H1 (cell line): Measurements from ENCODE around the gene REPIN1. TPM values are rescaled to one million over a fixed set of nuclear protein-coding genes. Genes with fewer than 3 reads are reported as not detected.

ENCODE experiments used
- CTCF ChIA-PET: fragments of 300-600 bp; sonication (Branson Sonifier 250); formaldehyde crosslinking; loops from one replicate; lab custom pipeline; 2021; ENCODE audit not compliant: partially characterized antibody; lab: Charles Lee
- POLR2A ChIA-PET: fragments of 300-600 bp; sonication (Branson Sonifier 250); formaldehyde crosslinking; loops from one replicate; lab custom pipeline; 2021; ENCODE audit warnings: inconsistent platforms; ENCODE audit not compliant: partially characterized antibody; lab: Charles Lee
- DNase-seq, 2 experiments: peaks; one replicate each; pipeline versions ENCODE4 v3.0.0 to v3.0.0-alpha.2; 2010 to 2022; ENCODE audit warnings: low spot score in 2 of 2, low read depth in 1 of 2, mixed read lengths in 1 of 2
- FAIRE-seq: peaks from 2 replicates; lab custom pipeline; 2011; peaks lifted over from hg19 to GRCh38; lab: Jason Lieb, UNC
- H2AFZ ChIP-seq: 2 replicates; pipeline ENCODE4 v1.8.1; 2012; ENCODE audit warnings: low read length, inconsistent platforms
- H2AK5ac ChIP-seq: 2 replicates; pipeline ENCODE4 v1.6.1; 2013; ENCODE audit warnings: low read depth, low read length
- H2BK120ac ChIP-seq: replicated peaks from 2 replicates; pipeline ENCODE3; 2013; ENCODE audit warnings: low read depth, low read length, inconsistent platforms
- H2BK12ac ChIP-seq: 2 replicates; pipeline ENCODE4 v1.6.1; 2013; ENCODE audit warnings: low read depth, low read length
- H2BK15ac ChIP-seq: 2 replicates; pipeline ENCODE4 v1.6.1; 2013; ENCODE audit warnings: low read length
- H2BK20ac ChIP-seq: 2 replicates; pipeline ENCODE4 v1.6.1; 2013; ENCODE audit warnings: low read length
- H2BK5ac ChIP-seq: 2 replicates; pipeline ENCODE4 v1.6.1; 2013; ENCODE audit warnings: low read depth, low read length
- H3K14ac ChIP-seq: 2 replicates; pipeline ENCODE4 v1.6.1; 2013; ENCODE audit warnings: inconsistent platforms; ENCODE audit not compliant: insufficient read length
- H3K18ac ChIP-seq: 2 replicates; pipeline ENCODE4 v1.6.1; 2013; ENCODE audit warnings: low read length; ENCODE audit errors: extremely low read depth
- H3K23ac ChIP-seq: 2 replicates; pipeline ENCODE4 v1.6.1; 2013; ENCODE audit warnings: inconsistent platforms; ENCODE audit not compliant: insufficient read length
- H3K23me2 ChIP-seq: 2 replicates; pipeline ENCODE4 v1.6.1; 2013; ENCODE audit warnings: low read depth, low read length
- H3K27ac ChIP-seq: 2 replicates; pipeline ENCODE4 v1.6.1; 2011; ENCODE audit warnings: low read depth, low read length, inconsistent platforms
- H3K27me3 ChIP-seq, 4 experiments: replicated peaks in 1 of 4; 1 replicate in 1 of 4; 2 replicates in 3 of 4; pipeline versions ENCODE4 v1.6.1 to v1.8.1; 2011 to 2013; ENCODE audit warnings: low read length in 3 of 4, mild to moderate bottlenecking in 3 of 4, inconsistent platforms in 2 of 4, mixed read lengths in 2 of 4, moderate library complexity in 1 of 4; ENCODE audit not compliant: control insufficient read depth in 3 of 4, insufficient read depth in 3 of 4; ENCODE audit errors: extremely low read depth in 1 of 4
- H3K36me3 ChIP-seq, 4 experiments: 2 replicates each; pipeline versions ENCODE4 v1.6.1 to v1.8.1; 2011 to 2013; ENCODE audit warnings: mild to moderate bottlenecking in 4 of 4, low read length in 3 of 4, moderate library complexity in 2 of 4, control low read depth in 1 of 4, inconsistent platforms in 1 of 4; ENCODE audit not compliant: insufficient read depth in 4 of 4, control insufficient read depth in 2 of 4
- H3K4ac ChIP-seq: replicated peaks from 2 replicates; pipeline ENCODE3; 2013; ENCODE audit warnings: low read length, low read depth, mixed read lengths, inconsistent platforms; ENCODE audit not compliant: insufficient read length
- H3K4me1 ChIP-seq, 4 experiments: replicated peaks in 1 of 4; 1 replicate in 1 of 4; 2 replicates in 3 of 4; pipeline versions ENCODE4 v1.6.1 to v1.8.1; 2011 to 2013; ENCODE audit warnings: low read length in 3 of 4, inconsistent platforms in 2 of 4, mixed read lengths in 1 of 4; ENCODE audit not compliant: insufficient read depth in 4 of 4, control insufficient read depth in 3 of 4
- H3K4me2 ChIP-seq, 2 experiments: 2 replicates each; pipeline versions ENCODE4 v1.6.1 to v1.8.1; 2011 to 2013; ENCODE audit warnings: low read depth in 2 of 2, low read length in 2 of 2, control low read depth in 1 of 2, inconsistent platforms in 1 of 2, mild to moderate bottlenecking in 1 of 2; ENCODE audit not compliant: insufficient read depth in 1 of 2
- H3K4me3 ChIP-seq, 4 experiments: fragments of 200-600, 300-600 bp in 1 of 4; sonication (generic), shearing (Covaris generic), sonication (Bioruptor Twin) in 1 of 4; 2 replicates each; pipeline versions ENCODE4 v1.5.1 to v1.8.1; 2011 to 2016; ENCODE audit warnings: low read length in 4 of 4, low read depth in 3 of 4, control low read depth in 2 of 4, inconsistent platforms in 2 of 4, mild to moderate bottlenecking in 2 of 4, mixed read lengths in 1 of 4, moderate library complexity in 1 of 4; ENCODE audit not compliant: insufficient read depth in 2 of 4; ENCODE audit errors: extremely low read depth in 1 of 4
- H3K56ac ChIP-seq: replicated peaks from 2 replicates; pipeline ENCODE3; 2013; ENCODE audit warnings: low read depth, mild to moderate bottlenecking, mixed read lengths, low read length, inconsistent platforms; ENCODE audit not compliant: insufficient read length
- H3K79me1 ChIP-seq: 2 replicates; pipeline ENCODE4 v1.6.1; 2013; ENCODE audit warnings: low read depth, low read length, control low read depth
- H3K79me2 ChIP-seq, 2 experiments: 2 replicates each; pipeline versions ENCODE4 v1.6.1 to v1.8.1; 2012 to 2013; ENCODE audit warnings: low read length in 2 of 2, mild to moderate bottlenecking in 2 of 2, inconsistent platforms in 1 of 2; ENCODE audit not compliant: insufficient read depth in 2 of 2, control insufficient read depth in 1 of 2
- H3K9ac ChIP-seq, 4 experiments: replicated peaks in 1 of 4; 1 replicate in 1 of 4; 2 replicates in 3 of 4; pipeline versions ENCODE4 v1.6.1 to v1.8.1; 2011 to 2013; ENCODE audit warnings: low read depth in 3 of 4, low read length in 3 of 4, control low read depth in 2 of 4, mild to moderate bottlenecking in 2 of 4, moderate library complexity in 2 of 4, inconsistent platforms in 1 of 4; ENCODE audit errors: extremely low read depth in 1 of 4
- H3K9me3 ChIP-seq, 2 experiments: 2 replicates each; pipeline versions ENCODE4 v1.6.1 to v1.8.1; 2012 to 2013; ENCODE audit warnings: mild to moderate bottlenecking in 2 of 2, moderate library complexity in 2 of 2, control low read depth in 1 of 2, inconsistent platforms in 1 of 2, low read depth in 1 of 2, low read length in 1 of 2, mixed read lengths in 1 of 2; ENCODE audit not compliant: insufficient read depth in 2 of 2
- H4K20me1 ChIP-seq, 2 experiments: replicated peaks in 1 of 2; 2 replicates each; pipeline versions ENCODE3 to v1.8.1; 2011 to 2013; ENCODE audit warnings: inconsistent platforms in 2 of 2, low read length in 2 of 2, mild to moderate bottlenecking in 1 of 2; ENCODE audit not compliant: insufficient read depth in 2 of 2, control insufficient read depth in 1 of 2
- H4K5ac ChIP-seq: 2 replicates; pipeline ENCODE4 v1.6.1; 2013; ENCODE audit warnings: low read length, low read depth, mixed read lengths, inconsistent platforms; ENCODE audit not compliant: insufficient read length
- H4K8ac ChIP-seq: 2 replicates; pipeline ENCODE4 v1.8.0; 2013; ENCODE audit warnings: mild to moderate bottlenecking, moderate library complexity, low read length, inconsistent platforms; ENCODE audit not compliant: insufficient read depth; ENCODE audit errors: extremely low read depth
- H4K91ac ChIP-seq: replicated peaks from 2 replicates; pipeline ENCODE3; 2013; ENCODE audit warnings: low read length, mixed read lengths, inconsistent platforms; ENCODE audit not compliant: insufficient read length
- CEBPB ChIP-seq: IDR thresholded peaks from 2 replicates; pipeline ENCODE4 v1.6.1; 2012; ENCODE audit warnings: low read depth, low read length
- CTCF ChIP-seq, 3 experiments: IDR thresholded peaks; 1 replicate in 2 of 3; 2 replicates in 1 of 3; pipeline versions ENCODE4 v1.5.1 to v1.6.1; 2011; ENCODE audit warnings: low read length in 3 of 3, mild to moderate bottlenecking in 3 of 3, inconsistent platforms in 2 of 3, low read depth in 1 of 3, moderate library complexity in 1 of 3; ENCODE audit not compliant: insufficient read depth in 1 of 3; ENCODE audit errors: control extremely low read depth in 1 of 3
- RAD21 ChIP-seq, 2 experiments: IDR thresholded peaks in 1 of 2; conservative IDR thresholded peaks in 1 of 2; 2 replicates each; pipeline ENCODE4 v1.6.1; 2011; ENCODE audit warnings: low read depth in 2 of 2, low read length in 2 of 2, improper control_type of control experiment in 1 of 2, inconsistent platforms in 1 of 2, mild to moderate bottlenecking in 1 of 2, moderate library complexity in 1 of 2
- SAP30 ChIP-seq: fragments of 300-600 bp; sonication (generic); IDR thresholded peaks from 2 replicates; pipeline ENCODE4 v1.7.1; 2012; ENCODE audit warnings: low read length, moderate library complexity, mild to moderate bottlenecking, inconsistent platforms; ENCODE audit not compliant: insufficient read depth, insufficient replicate concordance
- WGBS, 2 experiments: shearing (Covaris generic) in 1 of 2; methylation state at CpG; one replicate each; pipeline versions ENCODE4 v1.1.6 to v1.1.7; 2013 to 2015; ENCODE audit warnings: low lambda C conversion rate in 2 of 2, mixed read lengths in 2 of 2, inconsistent platforms in 1 of 2, low coverage in 1 of 2, missing lambda C conversion rate in 1 of 2; ENCODE audit not compliant: insufficient replicate concordance in 2 of 2, insufficient coverage in 1 of 2, insufficient read length in 1 of 2; ENCODE audit errors: extremely low coverage in 1 of 2, missing lambda C conversion rate in 1 of 2; 5-methylcytosine and 5-hydroxymethylcytosine counted together
- polyA plus RNA-seq, 7 experiments: library from polyadenylated mRNA; depleted of rRNA in 3 of 7; stranded (reverse) in 5 of 7; unstranded in 2 of 7; fragments of >200 nt in 5 of 7; fragments of 200-250 nt in 2 of 7; gene quantifications; 1 replicate in 5 of 7; 2 replicates in 1 of 7; 4 replicates in 1 of 7; pipeline versions ENCODE4 v1.2.1 to v1.2.3, GENCODE V29; 2011 to 2013; ENCODE audit warnings: missing spikeins in 2 of 7, mixed read lengths in 2 of 7
- total RNA-seq: library from RNA; stranded (reverse); fragmentation: NEBNext Ultra II Directional; extraction: Animal tissue kit (Norgen Biotek cat#: 25700); gene quantifications from 2 replicates; pipeline ENCODE4 v1.2.1, GENCODE V29; 2021

The REPIN1 gene
- total and polyA plus RNA-seq, 2 of the 8 experiments (the other 6 are each of a cell fraction or from before 2014, with no cell fraction given): 98.6 to 125 TPM

DNA sequence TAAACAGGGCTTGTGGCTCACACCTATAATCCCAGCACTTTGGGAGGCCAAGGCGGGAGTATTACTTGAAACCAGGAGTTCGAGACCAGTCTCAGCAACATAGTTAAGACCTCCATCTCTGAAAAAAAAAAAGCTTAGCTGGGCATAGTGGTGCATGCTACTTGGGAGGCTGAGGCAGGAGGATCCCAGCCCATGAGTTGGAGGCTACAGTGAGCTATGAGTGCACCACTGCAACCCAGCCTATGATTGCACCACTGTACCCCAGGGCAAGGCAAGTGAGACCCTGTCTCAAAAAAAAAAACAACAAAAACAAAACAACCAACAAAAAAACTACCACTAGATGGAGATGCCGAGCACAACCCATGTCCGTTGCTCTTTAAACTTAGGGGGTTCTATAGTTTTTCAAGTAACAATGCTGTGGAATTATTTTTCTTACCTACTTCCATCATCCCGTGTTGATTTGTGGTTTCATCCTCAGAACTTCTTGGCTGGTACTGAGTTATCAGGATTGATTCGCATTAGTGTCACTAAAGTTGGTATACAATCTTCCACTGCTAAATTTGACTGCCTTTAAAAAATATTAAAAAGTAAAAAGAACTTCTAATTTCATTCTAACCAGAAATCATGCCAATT lies 12.2 kb upstream of the REPIN1 start:
- Histone ChIP-seq H3K27me3 (no peaks in the 10 kb centered on the region; a peak in 1 of 7 replicates), H3K23me2 (peaks cover 13% of the 10 kb centered on the region; the same call in 1 of the 2 replicates), H2AFZ (no peak overlapping the region), H2BK120ac (no peak overlapping the region), H3K27ac (no peak overlapping the region), H2BK15ac (no peak overlapping the region), H3K9ac (no peak overlapping the region), H3K79me2 (no peaks in the 10 kb centered on the region), H3K56ac (no peak overlapping the region), H2BK12ac (no peak overlapping the region), H3K9me3 (no peaks in the 10 kb centered on the region), H3K18ac (no peak overlapping the region), H4K8ac (no peak overlapping the region), H3K23ac (no peak overlapping the region), H3K4me2 (no peak overlapping the region), H3K4me3 (no peak overlapping the region), H3K4ac (no peak overlapping the region), H4K91ac (no peak overlapping the region), H2BK5ac (0 out of 2 replicates have a peak overlapping the region, but pooled peaks have one; percentile 46), H3K4me1 (peaks cover 3 to 6% (median 5%) of the 10 kb centered on the region in 4 experiments; a peak in 5 of 7 replicates), H3K14ac (no peak overlapping the region), H4K5ac (no peak overlapping the region), H2AK5ac (no peak overlapping the region), H4K20me1 (peaks cover 0 to 5% of the 10 kb centered on the region in 2 experiments), H3K36me3 (no peaks in the 10 kb centered on the region), H3K79me1 (no peaks in the 10 kb centered on the region; the same call in 1 of the 2 replicates), H2BK20ac (peak overlapping the region; percentile 91)
- TF ChIP-seq RAD21 (IDR thresholded peaks at IDR 0.05 in 1 of 2, conservative IDR thresholded peaks at IDR 0.05 in 1 of 2; ENCODE audit: low read depth in 2 of 2, low read length in 2 of 2) (peak; percentile 60 to 70), SAP30 (no peak), CTCF (IDR thresholded peaks at IDR 0.05; ENCODE audit: control extremely low read depth in 1 of 3, insufficient read depth in 1 of 3, low read depth in 1 of 3, low read length in 3 of 3) (peak in 2 of 3 experiments; percentile 60 to 61; a peak in 3 of 4 replicates), CEBPB (peak; percentile 33; the same call in 1 of the 2 replicates)
- FAIRE-seq (no peak), DNase-seq (no peak)
- CTCF ChIA-PET: interaction anchor here (0.6 to 4.8 kb wide), 19 partner anchors 12 to 1081 kb away, joined by 3 to 41 read pairs (median 4); partner anchors contain the start of gene REPIN1
- POLR2A ChIA-PET: interaction anchor here (1.3 to 2.1 kb wide), 2 partner anchors 14 to 46 kb away, joined by 6 to 12 read pairs; no protein-coding TSS in a partner anchor
- 34% methylated on average over 6 of the region's 6 CpGs; no CpG with 5 or more reads in 1 of the 2 experiments for WGBS, 2 experiments
